Fibroblast of lung (primary cell): ENCODE results near the gene COPS4.
"Not testable (repeated sequence)": the region's sequence is repeated elsewhere in the genome, so short reads cannot be mapped to it uniquely, and the experiment has no call there.

ENCODE experiments used
- EZH2 ChIP-seq: IDR thresholded peaks from 2 replicates; pipeline ENCODE4 v1.5.1; 2012; ENCODE audit warnings: low read length, control low read depth, mild to moderate bottlenecking; ENCODE audit errors: missing control alignments
- TF ChIP-seq, protein P1 (sequence below), 2 donors: IDR thresholded peaks in 1 of 2; conservative IDR thresholded peaks in 1 of 2; 1 replicate in 1 of 2; 2 replicates in 1 of 2; pipeline ENCODE4 v1.5.1; 2011 to 2012; ENCODE audit warnings: low read length in 2 of 2, control low read depth in 1 of 2, inconsistent platforms in 1 of 2, low read depth in 1 of 2, mild to moderate bottlenecking in 1 of 2

DNA sequence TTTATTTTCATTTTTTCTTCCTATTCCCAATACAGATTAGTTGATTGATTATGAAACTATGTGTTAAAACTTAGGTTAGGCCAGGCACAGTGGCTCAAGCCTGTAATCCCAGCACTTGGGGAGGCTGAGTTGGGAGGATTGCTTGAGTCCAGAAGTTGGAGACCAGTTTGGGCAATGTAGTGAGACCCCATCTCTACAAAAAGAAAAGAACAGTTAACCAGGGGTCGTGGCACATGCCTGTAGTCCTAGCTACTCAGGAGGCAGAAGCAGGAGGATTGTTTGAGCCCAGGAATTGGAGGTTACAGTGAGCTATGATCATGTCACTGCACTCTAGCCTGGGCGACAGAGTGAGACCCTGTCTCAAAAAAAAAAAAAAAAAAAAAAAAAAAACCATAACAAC lies 8.2 kb downstream of the COPS4 start:
- TF ChIP-seq, protein P1, sequence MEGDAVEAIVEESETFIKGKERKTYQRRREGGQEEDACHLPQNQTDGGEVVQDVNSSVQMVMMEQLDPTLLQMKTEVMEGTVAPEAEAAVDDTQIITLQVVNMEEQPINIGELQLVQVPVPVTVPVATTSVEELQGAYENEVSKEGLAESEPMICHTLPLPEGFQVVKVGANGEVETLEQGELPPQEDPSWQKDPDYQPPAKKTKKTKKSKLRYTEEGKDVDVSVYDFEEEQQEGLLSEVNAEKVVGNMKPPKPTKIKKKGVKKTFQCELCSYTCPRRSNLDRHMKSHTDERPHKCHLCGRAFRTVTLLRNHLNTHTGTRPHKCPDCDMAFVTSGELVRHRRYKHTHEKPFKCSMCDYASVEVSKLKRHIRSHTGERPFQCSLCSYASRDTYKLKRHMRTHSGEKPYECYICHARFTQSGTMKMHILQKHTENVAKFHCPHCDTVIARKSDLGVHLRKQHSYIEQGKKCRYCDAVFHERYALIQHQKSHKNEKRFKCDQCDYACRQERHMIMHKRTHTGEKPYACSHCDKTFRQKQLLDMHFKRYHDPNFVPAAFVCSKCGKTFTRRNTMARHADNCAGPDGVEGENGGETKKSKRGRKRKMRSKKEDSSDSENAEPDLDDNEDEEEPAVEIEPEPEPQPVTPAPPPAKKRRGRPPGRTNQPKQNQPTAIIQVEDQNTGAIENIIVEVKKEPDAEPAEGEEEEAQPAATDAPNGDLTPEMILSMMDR (conservative IDR thresholded peaks at IDR 0.05 in 1 of 2, IDR thresholded peaks at IDR 0.05 in 1 of 2; ENCODE audit: low read depth in 1 of 2, low read length in 2 of 2), result not testable (repeated sequence)
- TF ChIP-seq EZH2, result not testable (repeated sequence)
